22Rv1 (cell line): ENCODE measurements around the gene SHCBP1.

Experiments
- H3K27ac ChIP-seq: fragments of 450-650 bp; 2 replicates; pipeline ENCODE4 v1.5.1; 2017
- ZFX ChIP-seq: fragments of 450-650 bp; IDR thresholded peaks from 2 replicates; pipeline ENCODE4 v1.6.1; 2017; ENCODE audit warnings: antibody characterized with exemption, borderline replicate concordance
- TF ChIP-seq, protein P1 (sequence below): fragments of 450-650 bp; IDR thresholded peaks from 2 replicates; pipeline ENCODE4 v1.5.1; 2017; ENCODE audit warnings: mild to moderate bottlenecking

The SHCBP1 gene

GRCh38 chr16:46621006-46621933 is at the start of gene SHCBP1:
TSS of gene SHCBP1 (minus strand) at chr16:46621379. CDS start at chr16:46621359, 20 bp downstream.
- peak within 1 kb of the TSS; percentile 69 for H3K27ac ChIP-seq
- TF ChIP-seq ZFX: no peak
- TF ChIP-seq, protein P1, sequence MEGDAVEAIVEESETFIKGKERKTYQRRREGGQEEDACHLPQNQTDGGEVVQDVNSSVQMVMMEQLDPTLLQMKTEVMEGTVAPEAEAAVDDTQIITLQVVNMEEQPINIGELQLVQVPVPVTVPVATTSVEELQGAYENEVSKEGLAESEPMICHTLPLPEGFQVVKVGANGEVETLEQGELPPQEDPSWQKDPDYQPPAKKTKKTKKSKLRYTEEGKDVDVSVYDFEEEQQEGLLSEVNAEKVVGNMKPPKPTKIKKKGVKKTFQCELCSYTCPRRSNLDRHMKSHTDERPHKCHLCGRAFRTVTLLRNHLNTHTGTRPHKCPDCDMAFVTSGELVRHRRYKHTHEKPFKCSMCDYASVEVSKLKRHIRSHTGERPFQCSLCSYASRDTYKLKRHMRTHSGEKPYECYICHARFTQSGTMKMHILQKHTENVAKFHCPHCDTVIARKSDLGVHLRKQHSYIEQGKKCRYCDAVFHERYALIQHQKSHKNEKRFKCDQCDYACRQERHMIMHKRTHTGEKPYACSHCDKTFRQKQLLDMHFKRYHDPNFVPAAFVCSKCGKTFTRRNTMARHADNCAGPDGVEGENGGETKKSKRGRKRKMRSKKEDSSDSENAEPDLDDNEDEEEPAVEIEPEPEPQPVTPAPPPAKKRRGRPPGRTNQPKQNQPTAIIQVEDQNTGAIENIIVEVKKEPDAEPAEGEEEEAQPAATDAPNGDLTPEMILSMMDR: no peak

DNA sequence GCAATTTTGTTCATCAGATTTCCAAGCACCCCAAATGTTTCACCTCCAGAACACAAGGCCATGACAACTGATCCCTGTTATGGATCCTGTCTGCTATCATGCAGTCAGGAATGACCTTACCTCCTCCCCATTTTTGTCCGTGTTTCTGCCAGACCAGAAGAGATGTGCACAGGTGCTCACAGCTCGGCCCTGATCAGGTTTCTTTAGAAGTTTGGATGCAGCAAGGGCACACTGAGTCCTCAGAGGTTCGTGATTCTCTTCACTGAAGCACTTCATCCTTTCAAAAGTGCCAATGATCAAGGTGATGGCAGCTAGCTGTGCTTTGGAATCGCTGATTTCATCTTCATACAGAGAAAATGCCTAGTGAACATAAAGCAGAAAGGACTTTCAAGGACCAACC is 40.9 kb upstream of the SHCBP1 start:
- TF ChIP-seq, protein P1: no peak
- TF ChIP-seq ZFX: no peak
- H3K27ac ChIP-seq: no peak overlapping the region

- H3K27ac ChIP-seq: no peak overlapping the region
- TF ChIP-seq, protein P1: no peak
- TF ChIP-seq ZFX: no peak
Measured at GRCh38 chr16:46658925-46659324, 37.7 kb upstream of the SHCBP1 start.

DNA sequence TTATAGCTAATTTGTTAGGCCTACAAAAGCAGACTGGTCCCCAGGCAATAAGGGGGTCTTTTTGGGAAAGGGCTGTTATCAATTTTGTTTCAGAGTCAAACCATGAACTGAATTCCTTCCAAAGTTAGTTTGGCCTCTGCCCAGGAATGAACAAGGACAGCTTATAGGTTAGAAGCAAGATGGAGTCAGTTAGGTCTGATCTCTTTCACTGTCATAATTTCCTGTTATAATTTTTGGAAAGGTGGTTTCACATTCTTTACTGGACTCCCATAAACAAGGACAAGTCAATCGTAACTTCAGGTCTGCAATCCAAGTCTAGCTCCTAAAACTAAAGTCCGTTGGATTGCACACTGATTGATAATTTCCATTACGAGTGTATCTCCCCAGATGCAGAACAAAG is 30.1 kb upstream of the SHCBP1 start:
- no peak overlapping the region for H3K27ac ChIP-seq
- TF ChIP-seq, protein P1: no peak
- TF ChIP-seq ZFX: no peak

GRCh38 chr16:46650254-46650623 is 29.1 kb upstream of the SHCBP1 start:
- no peak overlapping the region for H3K27ac ChIP-seq
- TF ChIP-seq, protein P1: no peak
- no peak for TF ChIP-seq ZFX

DNA sequence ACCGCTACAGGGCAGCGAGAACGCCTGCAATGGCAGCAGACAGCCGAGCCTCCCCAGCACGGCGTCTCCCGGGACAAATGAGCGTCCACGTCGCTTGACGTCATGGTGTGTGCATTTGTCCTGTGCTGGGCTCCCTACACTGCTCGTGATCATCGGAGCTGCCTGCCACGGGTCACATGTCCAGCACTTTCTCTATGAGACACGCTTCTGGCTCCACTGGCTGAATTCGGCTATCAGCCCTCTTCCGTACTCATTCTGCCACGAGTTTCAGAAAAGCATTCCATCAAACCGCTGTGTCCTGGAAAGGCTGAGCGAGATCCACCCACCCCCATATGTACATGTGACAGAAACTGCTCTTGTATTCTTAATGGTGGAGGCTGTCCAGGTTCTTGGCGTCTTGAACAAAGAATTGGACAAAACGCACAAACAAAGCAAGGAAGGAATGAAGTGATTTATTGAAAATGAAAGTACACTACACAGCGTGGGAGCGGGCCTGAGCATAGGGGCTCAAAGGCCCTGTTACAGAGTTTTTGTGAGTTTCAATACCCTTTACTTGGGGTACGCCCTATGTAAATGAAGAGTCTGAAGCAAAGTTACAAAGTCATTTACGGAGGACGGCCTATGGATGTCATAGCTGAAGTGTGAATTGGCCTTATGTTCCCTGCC is 28.5 kb upstream of the SHCBP1 start:
- TF ChIP-seq ZFX: no peak
- no peak overlapping the region for H3K27ac ChIP-seq

GRCh38 chr16:46648656-46649055 is 27.5 kb upstream of the SHCBP1 start:
- no peak overlapping the region for H3K27ac ChIP-seq
- TF ChIP-seq, protein P1: no peak
- TF ChIP-seq ZFX: no peak
